G401.6 (cell line): ENCODE data around the gene ASB5.

Experiments used
- FAIRE-seq: peaks from 2 replicates; lab custom pipeline; 2012; peaks lifted over from hg19 to GRCh38; lab: Jason Lieb, UNC

ASB5 gene

GRCh38 chr4:176277162-176277904 lies 8.3 kb upstream of the ASB5 start:
- FAIRE-seq: no peak

DNA sequence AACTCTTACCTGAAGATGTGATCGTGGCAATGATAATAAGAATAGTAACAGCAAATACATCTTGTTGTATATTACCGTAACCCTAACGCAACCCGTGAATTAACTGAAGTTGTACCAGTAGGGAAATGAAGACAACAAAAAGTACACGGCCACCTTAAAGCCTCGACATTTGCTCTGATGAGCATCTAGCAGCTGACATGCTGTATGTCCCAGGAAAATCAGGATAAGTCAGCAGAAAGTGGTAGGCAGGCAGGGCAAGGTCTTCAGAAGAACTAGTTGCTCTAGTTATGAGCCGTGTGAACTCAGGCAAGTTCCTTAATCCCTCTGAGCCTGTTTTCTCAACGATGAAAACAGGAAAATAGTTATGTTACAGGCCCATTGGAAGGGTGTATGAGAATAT lies 7.7 kb upstream of the ASB5 start:
- no peak for FAIRE-seq

DNA sequence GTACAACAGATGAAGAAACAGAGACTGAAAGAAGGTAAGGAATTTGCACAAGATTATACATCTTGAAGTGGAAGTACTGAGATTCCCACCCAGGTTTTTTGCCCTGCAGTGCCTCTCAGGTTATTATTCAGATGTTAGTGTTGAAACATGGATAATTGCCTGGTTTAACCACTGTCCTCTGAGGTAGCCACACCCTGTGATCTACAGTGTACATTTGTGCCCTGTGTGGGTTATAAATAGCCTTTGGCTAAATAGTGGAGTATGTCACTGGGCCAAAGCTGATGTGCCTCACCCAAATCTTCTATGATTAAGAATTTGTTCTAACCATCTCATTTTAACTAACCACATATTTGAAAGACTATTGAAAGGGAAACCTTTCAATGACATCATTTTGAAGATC lies 5.4 kb upstream of the ASB5 start:
- FAIRE-seq: no peak

GRCh38 chr4:176273736-176274135 lies 4.7 kb upstream of the ASB5 start:
- FAIRE-seq: no peak

DNA sequence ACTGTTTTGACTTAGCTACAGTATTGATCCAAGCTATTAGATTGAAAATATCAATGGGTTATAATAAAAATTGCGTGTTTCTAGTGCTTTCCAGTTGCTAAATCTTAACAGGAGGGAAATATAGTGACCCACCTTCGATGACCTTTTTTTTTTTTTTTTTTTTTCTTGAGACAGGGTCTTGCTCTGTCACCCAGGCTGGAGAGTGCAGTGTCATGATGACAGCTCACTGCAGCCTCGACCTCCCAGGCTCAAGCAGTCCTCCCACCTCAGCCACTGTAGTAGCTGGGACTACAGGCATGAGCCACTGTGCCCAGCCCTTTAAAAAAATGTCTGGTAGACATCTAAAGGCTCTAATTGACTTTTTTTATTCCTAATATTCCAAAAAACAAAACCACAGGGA lies 3.8 kb upstream of the ASB5 start:
- no peak for FAIRE-seq

- no peak for FAIRE-seq
Observed at GRCh38 chr4:176271749-176272148, 2.7 kb upstream of the ASB5 start.

DNA sequence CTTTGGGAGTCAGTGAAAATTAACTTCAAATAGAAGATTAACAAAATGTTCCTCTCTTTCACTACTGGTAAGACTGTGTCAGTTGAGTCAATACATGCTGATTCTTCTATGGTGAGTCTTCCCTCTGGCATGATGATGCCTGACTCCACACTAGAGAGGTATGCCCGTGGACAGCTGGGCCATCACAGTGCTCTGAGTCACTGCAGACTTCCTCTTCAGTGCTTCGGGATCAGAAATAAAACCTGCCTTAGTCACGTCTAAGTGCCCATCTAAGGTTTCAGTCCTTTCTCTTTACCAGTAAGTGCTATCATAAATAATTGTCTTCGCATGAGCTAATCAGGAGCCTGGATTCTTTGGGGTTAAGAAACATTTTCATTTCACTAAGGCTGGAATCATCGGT lies 1.6 kb upstream of the ASB5 start:
- FAIRE-seq: no peak

- no peak for FAIRE-seq
Observed at GRCh38 chr4:176266026-176266425, 3.0 kb downstream of the ASB5 start.

DNA sequence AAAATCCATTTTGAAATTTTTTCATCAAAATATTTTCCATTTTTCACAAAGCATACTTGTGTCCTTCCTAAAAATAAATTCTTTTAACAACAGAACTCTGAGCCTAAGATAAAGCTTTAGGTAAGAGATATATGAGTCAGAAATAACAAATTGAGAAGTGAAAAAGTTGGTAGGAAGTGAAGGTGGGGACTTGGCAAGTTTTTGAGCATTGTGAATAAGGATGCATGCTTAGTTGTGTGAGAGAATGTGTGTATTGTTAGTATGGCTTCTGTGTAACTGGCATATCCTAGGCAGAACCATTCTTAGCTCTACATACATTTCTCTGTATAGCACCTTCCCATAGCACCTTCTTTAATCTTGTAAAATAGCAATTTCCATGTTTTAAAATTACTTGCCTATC lies 6.8 kb downstream of the ASB5 start:
- FAIRE-seq: no peak

GRCh38 chr4:176261481-176261880 lies 7.5 kb downstream of the ASB5 start:
- no peak for FAIRE-seq

DNA sequence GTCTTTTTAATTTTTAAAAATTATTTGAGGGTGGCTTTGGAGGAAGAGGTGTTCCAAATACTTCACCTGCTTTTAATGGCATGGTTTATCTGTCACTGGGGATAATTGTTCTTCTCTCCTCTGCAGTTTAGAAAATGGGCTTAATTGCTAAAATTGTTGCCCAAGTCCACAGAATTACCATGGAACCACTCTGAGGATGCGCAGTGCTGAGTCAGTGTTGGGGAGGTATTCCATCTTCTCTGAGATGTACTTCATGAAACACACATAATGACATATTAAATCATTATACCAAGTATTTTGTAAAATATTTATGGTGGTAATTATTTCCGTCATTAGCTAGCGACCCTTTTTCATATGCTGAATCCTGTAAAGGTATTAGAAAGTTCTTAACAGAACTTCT lies 8.0 kb downstream of the ASB5 start:
- no peak for FAIRE-seq

GRCh38 chr4:176259330-176260090 lies 9.5 kb downstream of the ASB5 start:
- FAIRE-seq: no peak

- no peak for FAIRE-seq
Observed at GRCh38 chr4:176258135-176258534, 10.9 kb downstream of the ASB5 start.

DNA sequence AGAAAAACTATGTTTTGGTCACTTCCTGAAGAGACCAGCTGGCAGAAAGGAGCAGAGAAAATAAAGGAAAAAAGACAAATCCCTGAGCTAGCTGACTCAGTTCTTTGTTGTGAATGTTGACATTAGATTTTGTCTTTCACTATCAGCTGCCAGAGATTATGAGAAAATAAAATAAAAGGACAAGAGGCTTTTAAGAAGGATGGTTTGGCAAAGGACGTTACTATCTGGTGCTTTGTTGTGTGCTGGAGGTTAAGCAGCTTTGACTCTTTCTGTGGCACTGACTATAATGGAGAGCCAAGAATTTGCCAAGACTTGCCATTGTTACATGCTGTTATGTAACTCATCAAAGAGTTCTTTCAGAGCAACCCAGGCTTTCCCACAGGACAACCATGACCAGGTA lies 12.1 kb downstream of the ASB5 start:
- FAIRE-seq: no peak

DNA sequence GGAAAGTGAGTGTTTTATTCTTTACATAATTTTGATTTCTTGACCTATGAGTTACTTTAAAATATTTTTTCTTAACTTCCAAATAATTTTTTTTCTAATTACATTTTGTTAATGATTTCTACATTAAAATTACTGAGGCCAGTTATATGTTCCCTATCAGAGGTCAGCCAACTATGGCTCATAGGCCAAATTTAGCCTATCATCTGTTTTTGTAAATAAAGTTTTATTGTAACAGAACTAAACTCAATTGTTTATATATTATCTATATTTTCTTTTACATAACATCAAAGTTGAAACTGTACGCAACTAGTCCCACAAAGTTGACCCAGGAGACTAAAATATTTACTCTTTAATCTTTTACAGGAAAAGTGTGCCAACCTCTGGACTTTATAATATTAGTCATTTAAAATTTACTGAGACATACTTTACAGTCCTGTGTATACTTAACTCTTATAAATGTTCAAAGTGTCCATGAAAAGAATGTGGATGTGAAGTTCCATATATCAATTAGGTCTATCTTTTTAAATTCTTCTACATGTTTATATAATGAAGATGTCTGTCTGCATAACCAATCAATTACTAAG lies 26.2 kb downstream of the ASB5 start:
- FAIRE-seq: no peak

GRCh38 chr4:176241703-176242102 lies 27.3 kb downstream of the ASB5 start:
- no peak for FAIRE-seq

GRCh38 chr4:176238826-176239225 lies 30.2 kb downstream of the ASB5 start:
- FAIRE-seq: no peak

DNA sequence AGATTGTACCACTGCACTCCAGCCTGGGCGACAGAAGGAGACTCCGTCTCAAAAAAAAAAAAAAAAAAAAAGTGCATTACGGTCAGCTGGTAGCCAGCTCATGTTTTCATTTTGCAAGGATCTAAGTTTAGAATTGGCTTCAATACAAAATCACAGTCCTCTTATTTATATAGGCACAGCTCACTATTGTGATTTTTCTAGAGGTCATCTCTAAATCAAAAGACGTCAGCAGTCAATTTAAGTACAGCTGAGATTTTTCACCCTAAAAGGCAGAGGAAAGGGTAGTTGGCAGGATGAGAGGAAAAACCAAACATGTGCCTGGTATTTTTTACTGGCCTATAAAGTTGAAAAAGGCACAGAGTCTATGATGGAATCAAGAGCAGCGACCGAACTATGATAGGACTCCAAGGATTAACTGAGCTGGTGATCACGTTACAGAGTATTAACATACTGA lies 30.8 kb downstream of the ASB5 start:
- FAIRE-seq: no peak

GRCh38 chr4:176236946-176237345 lies 32.1 kb downstream of the ASB5 start:
- FAIRE-seq: no peak

DNA sequence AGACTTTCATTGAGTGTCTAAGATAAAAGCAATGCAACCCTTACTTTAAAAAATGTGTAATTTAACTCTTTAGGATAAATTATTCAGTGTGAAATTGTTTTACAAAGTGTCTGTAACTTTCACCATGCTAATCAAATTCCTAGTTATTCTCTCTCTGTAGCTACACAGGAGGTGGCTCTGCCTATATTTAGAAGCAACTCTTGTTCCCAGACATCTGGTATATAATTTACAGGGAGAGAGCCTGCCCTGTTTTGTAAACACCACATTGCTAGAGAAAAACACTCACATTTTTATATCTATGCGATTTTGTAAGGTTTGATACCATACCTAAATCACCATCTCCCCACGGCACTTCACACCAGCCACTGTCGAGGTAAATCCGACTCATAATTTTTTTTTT lies 38.2 kb downstream of the ASB5 start:
- FAIRE-seq: no peak

DNA sequence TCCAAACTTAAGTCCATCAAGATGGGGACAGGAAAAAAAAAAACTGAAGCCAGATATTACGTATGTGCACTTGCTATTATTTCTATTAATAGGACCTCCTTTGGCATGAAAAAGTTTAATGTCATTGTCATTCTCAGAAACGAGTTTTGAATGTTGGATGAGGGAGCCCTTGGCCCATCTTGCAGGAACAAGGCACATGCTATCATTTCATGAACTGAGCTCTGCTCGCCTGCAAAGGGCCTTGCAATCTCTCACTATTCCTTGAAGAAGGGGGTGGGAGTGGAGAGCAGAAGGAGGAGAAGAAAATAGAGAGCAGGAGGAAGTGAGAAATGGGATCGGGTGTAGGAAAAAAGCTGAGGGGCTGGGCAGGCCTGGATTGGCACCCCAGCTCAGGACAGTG lies 39.4 kb downstream of the ASB5 start:
- FAIRE-seq: no peak

DNA sequence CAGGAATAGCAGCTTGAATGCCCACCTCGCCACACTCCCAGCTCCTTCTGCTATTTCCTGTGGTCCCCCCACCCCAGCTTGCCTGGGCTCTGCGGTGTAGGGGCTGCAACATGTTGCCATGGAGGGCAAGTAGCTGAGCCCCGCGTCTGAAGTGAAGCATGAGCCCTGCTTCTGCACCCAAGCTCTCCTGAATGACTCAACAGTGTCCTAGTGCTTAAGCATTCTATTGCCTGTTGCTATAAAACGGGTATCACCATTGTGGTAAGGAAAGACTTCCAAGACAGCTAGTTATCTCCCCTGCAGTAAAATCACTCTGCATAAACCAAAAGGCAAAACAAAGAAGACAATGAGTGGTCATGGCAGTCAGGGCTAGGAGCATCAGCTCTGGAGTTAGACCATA lies 42.3 kb downstream of the ASB5 start:
- FAIRE-seq: no peak

GRCh38 chr4:176223561-176223960 lies 45.5 kb downstream of the ASB5 start:
- FAIRE-seq: no peak

- no peak for FAIRE-seq
Observed at GRCh38 chr4:176222149-176222548, 46.9 kb downstream of the ASB5 start.
